ENCODE data around the gene TET3.

DNA sequence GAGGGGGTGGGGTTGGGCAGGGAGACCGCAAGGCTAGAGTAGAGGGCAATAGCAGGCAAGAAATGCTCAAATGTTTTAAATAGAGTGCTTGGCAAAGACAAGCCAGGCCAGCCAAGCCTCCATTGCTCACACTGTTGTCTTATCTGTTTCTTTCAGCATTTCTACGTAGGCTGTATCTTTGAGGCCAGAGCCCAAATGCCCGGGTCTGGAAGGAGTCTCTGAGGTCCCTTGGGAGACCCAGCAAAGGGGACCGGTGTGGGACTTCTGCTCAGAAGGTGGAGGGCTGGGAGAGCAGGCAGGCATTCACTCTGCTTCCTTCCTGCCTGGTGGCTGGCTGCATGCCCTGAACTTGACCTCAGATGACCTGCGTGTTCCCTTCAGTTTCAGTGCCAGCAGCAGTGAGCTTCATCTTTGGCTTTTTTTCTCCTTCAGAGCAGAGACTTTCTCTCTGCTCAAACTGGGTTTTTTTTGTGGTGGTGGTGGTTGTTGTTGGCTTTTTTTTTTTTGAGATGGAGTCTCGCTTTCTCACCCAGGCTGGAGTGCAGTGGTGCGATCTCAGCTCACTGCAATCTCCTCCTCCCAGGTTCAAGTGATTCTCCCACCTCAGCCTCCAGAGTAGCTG is 13.7 kb upstream of the TET3 start:
- TF ChIP-seq, protein P1, sequence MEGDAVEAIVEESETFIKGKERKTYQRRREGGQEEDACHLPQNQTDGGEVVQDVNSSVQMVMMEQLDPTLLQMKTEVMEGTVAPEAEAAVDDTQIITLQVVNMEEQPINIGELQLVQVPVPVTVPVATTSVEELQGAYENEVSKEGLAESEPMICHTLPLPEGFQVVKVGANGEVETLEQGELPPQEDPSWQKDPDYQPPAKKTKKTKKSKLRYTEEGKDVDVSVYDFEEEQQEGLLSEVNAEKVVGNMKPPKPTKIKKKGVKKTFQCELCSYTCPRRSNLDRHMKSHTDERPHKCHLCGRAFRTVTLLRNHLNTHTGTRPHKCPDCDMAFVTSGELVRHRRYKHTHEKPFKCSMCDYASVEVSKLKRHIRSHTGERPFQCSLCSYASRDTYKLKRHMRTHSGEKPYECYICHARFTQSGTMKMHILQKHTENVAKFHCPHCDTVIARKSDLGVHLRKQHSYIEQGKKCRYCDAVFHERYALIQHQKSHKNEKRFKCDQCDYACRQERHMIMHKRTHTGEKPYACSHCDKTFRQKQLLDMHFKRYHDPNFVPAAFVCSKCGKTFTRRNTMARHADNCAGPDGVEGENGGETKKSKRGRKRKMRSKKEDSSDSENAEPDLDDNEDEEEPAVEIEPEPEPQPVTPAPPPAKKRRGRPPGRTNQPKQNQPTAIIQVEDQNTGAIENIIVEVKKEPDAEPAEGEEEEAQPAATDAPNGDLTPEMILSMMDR (IDR thresholded peaks at IDR 0.05; ENCODE audit: low read depth, low read length), result no peak
- TF ChIP-seq EZH2phosphoT487 (IDR thresholded peaks at IDR 0.05; ENCODE audit: low read depth), result no peak

Data from OCI-LY3 (cell line).